HCT116 (cell line): ENCODE data around the gene PNMA6E.

Experiments
- EGR1 ChIP-seq: IDR thresholded peaks from 2 replicates; pipeline ENCODE4 v1.6.1; 2012; ENCODE audit warnings: low read depth
- EZH2 ChIP-seq: fragments of 200-600 bp; sonication (generic); IDR thresholded peaks from 2 replicates; pipeline ENCODE4 v1.6.1; 2017; ENCODE audit warnings: antibody characterized with exemption, mixed run types
- FOSL1 ChIP-seq: IDR thresholded peaks from 2 replicates; pipeline ENCODE4 v1.6.1; 2012; ENCODE audit warnings: low read depth
- POLR2A ChIP-seq: IDR thresholded peaks from 2 replicates; pipeline ENCODE4 v1.7.0; 2011; ENCODE audit warnings: borderline replicate concordance; ENCODE audit not compliant: insufficient read depth, insufficient read length; ENCODE audit errors: extremely low read depth
- SRF ChIP-seq: IDR thresholded peaks from 2 replicates; pipeline ENCODE4 v1.6.1; 2012; ENCODE audit warnings: low read depth
- ZFX ChIP-seq: fragments of 450-650 bp; IDR thresholded peaks from 2 replicates; pipeline ENCODE4 v1.6.1; 2017
- TF ChIP-seq, protein P1 (sequence below): IDR thresholded peaks from 2 replicates; pipeline ENCODE4 v1.6.1; 2012
- TF ChIP-seq, protein P2 (sequence below), 3 experiments: fragments of 200-600 bp in 1 of 3; sonication (generic) in 1 of 3; IDR thresholded peaks in 2 of 3; conservative IDR thresholded peaks in 1 of 3; 2 replicates each; pipeline ENCODE4 v1.5.1; 2012 to 2017; ENCODE audit warnings: low read depth in 2 of 3, low read length in 2 of 3, antibody characterized with exemption in 1 of 3, borderline replicate concordance in 1 of 3, control low read depth in 1 of 3, mild to moderate bottlenecking in 1 of 3, mixed read lengths in 1 of 3, mixed run types in 1 of 3, moderate library complexity in 1 of 3; ENCODE audit not compliant: insufficient read depth in 1 of 3
- TF ChIP-seq, protein P3 (sequence below): IDR thresholded peaks from 2 replicates; pipeline ENCODE4 v1.6.1; 2011; ENCODE audit warnings: mild to moderate bottlenecking, low read length, moderate library complexity; ENCODE audit not compliant: insufficient replicate concordance; ENCODE audit errors: extremely low read depth

DNA sequence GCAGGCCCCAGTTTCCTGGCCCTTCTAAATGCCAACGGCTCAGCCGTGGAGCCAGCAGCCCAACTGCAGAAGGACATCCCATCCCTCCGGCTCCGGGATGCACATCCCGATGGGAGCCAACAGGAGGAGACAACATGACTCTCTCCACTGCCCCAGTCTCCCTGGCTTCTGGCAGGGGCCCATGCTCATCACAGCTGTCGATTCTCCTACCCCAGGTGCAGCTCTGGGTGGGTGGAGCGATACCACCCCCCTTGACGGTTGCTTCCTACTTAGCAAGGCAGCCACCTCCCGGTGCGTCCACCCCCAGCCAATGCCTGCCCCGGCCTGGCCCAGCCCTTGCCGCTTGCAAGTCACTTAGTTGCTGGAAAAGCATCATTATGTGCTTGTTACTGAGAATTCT is 47.7 kb downstream of the PNMA6E start:
- TF ChIP-seq EZH2 (no peak), EGR1 (no peak), FOSL1 (no peak), POLR2A (no peak), ZFX (no peak), SRF (no peak)
- TF ChIP-seq, protein P1, sequence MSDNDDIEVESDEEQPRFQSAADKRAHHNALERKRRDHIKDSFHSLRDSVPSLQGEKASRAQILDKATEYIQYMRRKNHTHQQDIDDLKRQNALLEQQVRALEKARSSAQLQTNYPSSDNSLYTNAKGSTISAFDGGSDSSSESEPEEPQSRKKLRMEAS, result no peak
- TF ChIP-seq, protein P2, sequence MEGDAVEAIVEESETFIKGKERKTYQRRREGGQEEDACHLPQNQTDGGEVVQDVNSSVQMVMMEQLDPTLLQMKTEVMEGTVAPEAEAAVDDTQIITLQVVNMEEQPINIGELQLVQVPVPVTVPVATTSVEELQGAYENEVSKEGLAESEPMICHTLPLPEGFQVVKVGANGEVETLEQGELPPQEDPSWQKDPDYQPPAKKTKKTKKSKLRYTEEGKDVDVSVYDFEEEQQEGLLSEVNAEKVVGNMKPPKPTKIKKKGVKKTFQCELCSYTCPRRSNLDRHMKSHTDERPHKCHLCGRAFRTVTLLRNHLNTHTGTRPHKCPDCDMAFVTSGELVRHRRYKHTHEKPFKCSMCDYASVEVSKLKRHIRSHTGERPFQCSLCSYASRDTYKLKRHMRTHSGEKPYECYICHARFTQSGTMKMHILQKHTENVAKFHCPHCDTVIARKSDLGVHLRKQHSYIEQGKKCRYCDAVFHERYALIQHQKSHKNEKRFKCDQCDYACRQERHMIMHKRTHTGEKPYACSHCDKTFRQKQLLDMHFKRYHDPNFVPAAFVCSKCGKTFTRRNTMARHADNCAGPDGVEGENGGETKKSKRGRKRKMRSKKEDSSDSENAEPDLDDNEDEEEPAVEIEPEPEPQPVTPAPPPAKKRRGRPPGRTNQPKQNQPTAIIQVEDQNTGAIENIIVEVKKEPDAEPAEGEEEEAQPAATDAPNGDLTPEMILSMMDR (IDR thresholded peaks at IDR 0.05 in 2 of 3, conservative IDR thresholded peaks at IDR 0.05 in 1 of 3; ENCODE audit: borderline replicate concordance in 1 of 3, insufficient read depth in 1 of 3, low read depth in 2 of 3, low read length in 2 of 3), result no peak
- TF ChIP-seq, protein P3, sequence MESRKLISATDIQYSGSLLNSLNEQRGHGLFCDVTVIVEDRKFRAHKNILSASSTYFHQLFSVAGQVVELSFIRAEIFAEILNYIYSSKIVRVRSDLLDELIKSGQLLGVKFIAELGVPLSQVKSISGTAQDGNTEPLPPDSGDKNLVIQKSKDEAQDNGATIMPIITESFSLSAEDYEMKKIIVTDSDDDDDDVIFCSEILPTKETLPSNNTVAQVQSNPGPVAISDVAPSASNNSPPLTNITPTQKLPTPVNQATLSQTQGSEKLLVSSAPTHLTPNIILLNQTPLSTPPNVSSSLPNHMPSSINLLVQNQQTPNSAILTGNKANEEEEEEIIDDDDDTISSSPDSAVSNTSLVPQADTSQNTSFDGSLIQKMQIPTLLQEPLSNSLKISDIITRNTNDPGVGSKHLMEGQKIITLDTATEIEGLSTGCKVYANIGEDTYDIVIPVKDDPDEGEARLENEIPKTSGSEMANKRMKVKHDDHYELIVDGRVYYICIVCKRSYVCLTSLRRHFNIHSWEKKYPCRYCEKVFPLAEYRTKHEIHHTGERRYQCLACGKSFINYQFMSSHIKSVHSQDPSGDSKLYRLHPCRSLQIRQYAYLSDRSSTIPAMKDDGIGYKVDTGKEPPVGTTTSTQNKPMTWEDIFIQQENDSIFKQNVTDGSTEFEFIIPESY, result no peak
